Measurements from ENCODE around the gene PSG7. TPM values are rescaled to one million over a fixed set of nuclear protein-coding genes. Genes with fewer than 3 reads are reported as not detected.
"Not testable (repeated sequence)": the region's sequence is repeated elsewhere in the genome, so short reads cannot be mapped to it uniquely, and the experiment has no call there.

PSG7 gene
- total RNA-seq, 2 donors from 2014 or later: not detected

DNA sequence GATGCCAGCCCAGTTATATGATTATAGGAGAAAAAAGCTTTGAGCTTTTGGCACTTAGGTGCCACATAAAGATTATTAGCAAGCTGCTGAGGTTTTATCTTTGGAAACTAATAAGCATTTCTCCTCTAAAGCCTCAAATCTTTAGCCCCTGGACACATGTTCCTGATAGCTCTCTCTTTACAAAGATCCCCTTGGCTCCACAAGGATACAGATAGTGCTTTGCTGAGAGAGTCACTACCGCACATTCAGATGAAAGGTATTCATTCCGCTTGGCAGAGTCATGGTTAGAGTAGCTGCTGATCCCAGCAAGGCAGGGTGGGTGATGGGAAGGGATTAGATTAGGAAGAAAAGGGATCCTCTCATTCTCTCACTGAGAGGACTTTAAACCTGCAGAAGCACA is 28.2 kb upstream of the PSG7 start:
- no peaks in the 10 kb centered on the region for H3K4me1 Mint-ChIP-seq
- TF ChIP-seq, protein P1, sequence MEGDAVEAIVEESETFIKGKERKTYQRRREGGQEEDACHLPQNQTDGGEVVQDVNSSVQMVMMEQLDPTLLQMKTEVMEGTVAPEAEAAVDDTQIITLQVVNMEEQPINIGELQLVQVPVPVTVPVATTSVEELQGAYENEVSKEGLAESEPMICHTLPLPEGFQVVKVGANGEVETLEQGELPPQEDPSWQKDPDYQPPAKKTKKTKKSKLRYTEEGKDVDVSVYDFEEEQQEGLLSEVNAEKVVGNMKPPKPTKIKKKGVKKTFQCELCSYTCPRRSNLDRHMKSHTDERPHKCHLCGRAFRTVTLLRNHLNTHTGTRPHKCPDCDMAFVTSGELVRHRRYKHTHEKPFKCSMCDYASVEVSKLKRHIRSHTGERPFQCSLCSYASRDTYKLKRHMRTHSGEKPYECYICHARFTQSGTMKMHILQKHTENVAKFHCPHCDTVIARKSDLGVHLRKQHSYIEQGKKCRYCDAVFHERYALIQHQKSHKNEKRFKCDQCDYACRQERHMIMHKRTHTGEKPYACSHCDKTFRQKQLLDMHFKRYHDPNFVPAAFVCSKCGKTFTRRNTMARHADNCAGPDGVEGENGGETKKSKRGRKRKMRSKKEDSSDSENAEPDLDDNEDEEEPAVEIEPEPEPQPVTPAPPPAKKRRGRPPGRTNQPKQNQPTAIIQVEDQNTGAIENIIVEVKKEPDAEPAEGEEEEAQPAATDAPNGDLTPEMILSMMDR (conservative IDR thresholded peaks at IDR 0.05): no peak
- no peak for DNase-seq
- H3K27me3 Mint-ChIP-seq (ENCODE audit: insufficient read depth): no peaks in the 10 kb centered on the region
- Histone ChIP-seq H3K4me1 (ENCODE audit: control insufficient read depth, insufficient read depth, low read length) (no peaks in the 10 kb centered on the region), H3K27me3 (ENCODE audit: control insufficient read depth, insufficient read depth, low read length, poor library complexity, severe bottlenecking) (no peaks in the 10 kb centered on the region), H3K9ac (ENCODE audit: extremely low read depth, low read length, poor library complexity, severe bottlenecking) (no peak overlapping the region), H3K9me3 (ENCODE audit: control insufficient read depth, low read length) (no peaks in the 10 kb centered on the region), H3K4me3 (ENCODE audit: low read length) (no peak overlapping the region), H3K36me3 (ENCODE audit: control insufficient read depth, insufficient read depth, low read length) (no peaks in the 10 kb centered on the region), H3K27ac (ENCODE audit: low read depth, low read length) (no peak overlapping the region)
- H3K36me3 Mint-ChIP-seq (ENCODE audit: low read depth): no peaks in the 10 kb centered on the region
- peaks cover 94% of the 10 kb centered on the region for H3K9me3 Mint-ChIP-seq
- 69 to 76% methylated on average over 2 of the region's 2 CpGs for WGBS, 2 experiments (ENCODE audit: insufficient coverage in 1 of 2, insufficient read length in 1 of 2)
- H3K4me3 Mint-ChIP-seq: no peak overlapping the region
- no peak overlapping the region for H3K27ac Mint-ChIP-seq

DNA sequence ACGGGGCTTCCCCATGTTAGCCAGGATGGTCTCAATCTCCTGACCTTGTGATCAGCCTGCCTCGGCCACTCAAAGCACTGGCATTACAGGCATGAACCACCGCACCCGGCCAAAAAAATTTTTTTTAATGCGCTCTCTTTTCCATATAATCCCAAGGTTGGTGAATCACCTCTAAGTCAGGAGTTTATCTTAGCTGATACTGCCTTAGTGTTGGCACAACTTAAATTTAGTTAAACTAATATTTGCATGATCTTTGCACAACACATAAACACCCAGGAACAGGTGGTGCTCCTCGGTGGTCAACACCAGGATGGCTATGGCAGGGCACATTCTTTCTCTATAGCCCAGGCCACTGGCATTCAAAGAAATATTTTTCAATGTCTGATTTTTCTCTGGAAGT is 24.1 kb upstream of the PSG7 start:
- Histone ChIP-seq H3K9me3 (ENCODE audit: control insufficient read depth, low read length) (no peaks in the 10 kb centered on the region), H3K9ac (ENCODE audit: extremely low read depth, low read length, poor library complexity, severe bottlenecking) (no peak overlapping the region), H3K4me3 (ENCODE audit: low read length) (no peak overlapping the region), H3K27me3 (ENCODE audit: control insufficient read depth, insufficient read depth, low read length, poor library complexity, severe bottlenecking) (no peaks in the 10 kb centered on the region), H3K27ac (ENCODE audit: low read depth, low read length) (no peak overlapping the region), H3K36me3 (ENCODE audit: control insufficient read depth, insufficient read depth, low read length) (no peaks in the 10 kb centered on the region), H3K4me1 (ENCODE audit: control insufficient read depth, insufficient read depth, low read length) (no peaks in the 10 kb centered on the region)
- no peak overlapping the region for H3K4me3 Mint-ChIP-seq
- H3K9me3 Mint-ChIP-seq: peaks cover 90% of the 10 kb centered on the region
- TF ChIP-seq, protein P1 (conservative IDR thresholded peaks at IDR 0.05): no peak
- H3K4me1 Mint-ChIP-seq: no peaks in the 10 kb centered on the region
- H3K36me3 Mint-ChIP-seq (ENCODE audit: low read depth): no peaks in the 10 kb centered on the region
- 86% methylated on average over 5 to 6 of the region's 6 CpGs for WGBS, 2 experiments (ENCODE audit: insufficient coverage in 1 of 2, insufficient read length in 1 of 2)
- no peaks in the 10 kb centered on the region for H3K27me3 Mint-ChIP-seq (ENCODE audit: insufficient read depth)
- H3K27ac Mint-ChIP-seq: no peak overlapping the region
- DNase-seq: no peak

DNA sequence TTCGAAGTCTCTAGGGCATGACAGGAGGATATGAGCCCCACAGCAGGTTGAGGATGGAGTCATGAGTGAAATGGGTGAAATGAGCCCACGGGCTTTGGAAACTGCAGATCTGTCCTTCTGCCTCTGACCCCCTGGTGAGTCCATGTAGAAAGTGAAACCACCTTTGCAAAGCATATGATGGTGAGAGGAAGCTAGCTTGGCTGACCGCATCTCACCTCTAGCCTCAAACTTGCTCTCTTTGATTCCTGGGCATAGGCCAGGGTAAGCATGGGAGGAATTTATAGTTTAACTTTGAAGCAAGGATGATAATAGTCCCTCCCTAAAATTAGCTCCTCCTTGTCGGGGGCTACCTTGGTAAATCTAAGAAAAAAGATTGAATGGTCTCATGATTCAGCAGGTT is 15.1 kb upstream of the PSG7 start:
- H3K9me3 ChIP-seq (ENCODE audit: control insufficient read depth, low read length); H3K27ac Mint-ChIP-seq: not testable (repeated sequence)
- H3K9me3 Mint-ChIP-seq: peaks cover 82% of the 10 kb centered on the region

DNA sequence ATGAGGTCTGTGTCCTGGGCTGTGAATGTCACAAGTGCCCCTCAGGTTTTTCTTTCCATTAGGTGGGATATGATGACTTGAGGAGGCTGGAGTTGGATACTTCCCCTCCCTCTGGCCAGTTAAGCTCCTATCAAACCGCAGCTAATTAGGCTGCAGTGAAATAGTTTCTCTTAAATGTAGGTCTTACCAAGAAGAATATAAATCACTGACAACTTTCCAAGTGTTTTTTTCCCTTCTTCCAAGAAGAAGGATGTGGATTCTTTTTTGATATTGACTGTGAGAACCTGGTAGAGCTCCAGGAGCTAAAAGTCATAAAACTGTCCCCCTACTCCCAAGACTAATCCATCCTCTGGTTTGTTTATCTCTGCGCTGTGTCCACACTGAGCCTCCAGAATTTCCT is 14.5 kb upstream of the PSG7 start:
- not testable (repeated sequence) for H3K27ac Mint-ChIP-seq; H3K9me3 ChIP-seq (ENCODE audit: control insufficient read depth, low read length); H3K4me3 ChIP-seq (ENCODE audit: low read length); H3K27me3 ChIP-seq (ENCODE audit: control insufficient read depth, insufficient read depth, low read length, poor library complexity, severe bottlenecking); H3K36me3 Mint-ChIP-seq (ENCODE audit: low read depth); H3K4me3 Mint-ChIP-seq; H3K9ac ChIP-seq (ENCODE audit: extremely low read depth, low read length, poor library complexity, severe bottlenecking); H3K36me3 ChIP-seq (ENCODE audit: control insufficient read depth, insufficient read depth, low read length); H3K4me1 Mint-ChIP-seq; H3K4me1 ChIP-seq (ENCODE audit: control insufficient read depth, insufficient read depth, low read length); H3K27me3 Mint-ChIP-seq (ENCODE audit: insufficient read depth); H3K27ac ChIP-seq (ENCODE audit: low read depth, low read length); DNase-seq
- peaks cover 83% of the 10 kb centered on the region for H3K9me3 Mint-ChIP-seq
- WGBS, 2 experiments (ENCODE audit: insufficient coverage in 1 of 2, insufficient read length in 1 of 2): 83 to 92% methylated on average over 1 of the region's 2 CpGs

More for the DNA sequence above, 15.1 kb upstream of the PSG7 start:
- not testable (repeated sequence) for DNase-seq; H3K36me3 ChIP-seq (ENCODE audit: control insufficient read depth, insufficient read depth, low read length); H3K36me3 Mint-ChIP-seq (ENCODE audit: low read depth); H3K27me3 ChIP-seq (ENCODE audit: control insufficient read depth, insufficient read depth, low read length, poor library complexity, severe bottlenecking); H3K4me3 ChIP-seq (ENCODE audit: low read length); H3K9ac ChIP-seq (ENCODE audit: extremely low read depth, low read length, poor library complexity, severe bottlenecking); H3K4me1 ChIP-seq (ENCODE audit: control insufficient read depth, insufficient read depth, low read length); H3K27ac ChIP-seq (ENCODE audit: low read depth, low read length); H3K4me1 Mint-ChIP-seq; H3K4me3 Mint-ChIP-seq; H3K27me3 Mint-ChIP-seq (ENCODE audit: insufficient read depth)
- 78 to 82% methylated on average over 2 to 4 of the region's 4 CpGs for WGBS, 2 experiments (ENCODE audit: insufficient coverage in 1 of 2, insufficient read length in 1 of 2)
